ENCODE measurements around the gene C19orf38. TPM values are rescaled to one million over a fixed set of nuclear protein-coding genes. Genes with fewer than 3 reads are reported as not detected.

Gene C19orf38
- total and polyA plus RNA-seq, 4 donors, result 0.97 to 3.9 (median 1.5) TPM

DNA sequence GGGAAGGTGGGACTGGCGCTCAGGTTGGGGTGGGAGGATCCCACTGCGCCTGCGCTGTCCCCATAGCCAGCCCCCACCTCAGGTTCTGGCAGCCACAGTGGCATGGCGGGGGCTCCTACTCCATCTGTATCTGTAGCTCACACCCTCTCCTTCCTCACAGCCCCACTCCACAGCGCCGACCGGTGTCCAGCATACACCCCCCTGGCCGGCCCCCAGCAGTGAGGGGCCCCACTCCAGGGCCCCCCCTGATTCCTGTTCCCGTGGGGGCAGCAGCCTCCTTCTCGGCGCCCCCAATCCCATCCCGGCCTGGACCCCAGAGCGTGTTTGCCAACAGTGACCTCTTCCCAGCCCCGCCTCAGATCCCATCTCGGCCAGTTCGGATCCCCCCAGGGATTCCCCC, 18.2 kb upstream of the C19orf38 start:
- no peak for DNase-seq (ENCODE audit: low spot score)
- Histone ChIP-seq H3K9me3 (ENCODE audit: control insufficient read depth in 4 of 4, low read length in 3 of 4) (no peaks in the 10 kb centered on the region), H3K9ac (ENCODE audit: low read depth in 1 of 2, low read length in 2 of 2) (no peak overlapping the region), H3K36me3 (ENCODE audit: control insufficient read depth in 4 of 4, insufficient read depth in 3 of 4, low read depth in 1 of 4, low read length in 3 of 4) (peaks cover 10 to 52% (median 26%) of the 10 kb centered on the region in 4 donors), H3K4me3 (ENCODE audit: low read depth in 1 of 3, low read length in 3 of 3) (no peak overlapping the region), H3K27ac (ENCODE audit: low read depth in 1 of 2, low read length in 2 of 2) (no peak overlapping the region), H3K4me1 (ENCODE audit: control insufficient read depth in 4 of 4, insufficient read depth in 4 of 4, low read length in 3 of 4) (peaks cover 0 to 4% (median 4%) of the 10 kb centered on the region in 4 donors), H3K27me3 (ENCODE audit: control insufficient read depth in 4 of 4, insufficient read depth in 4 of 4, low read length in 3 of 4) (no peaks in the 10 kb centered on the region)
- WGBS, result 94% methylated on average over 16 of the region's 16 CpGs
- TF ChIP-seq, protein P1, sequence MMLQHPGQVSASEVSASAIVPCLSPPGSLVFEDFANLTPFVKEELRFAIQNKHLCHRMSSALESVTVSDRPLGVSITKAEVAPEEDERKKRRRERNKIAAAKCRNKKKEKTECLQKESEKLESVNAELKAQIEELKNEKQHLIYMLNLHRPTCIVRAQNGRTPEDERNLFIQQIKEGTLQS (IDR thresholded peaks at IDR 0.05), result no peak
- TF ChIP-seq REST (IDR thresholded peaks at IDR 0.05) (no peak), EGR1 (IDR thresholded peaks at IDR 0.05; ENCODE audit: low read depth in 2 of 2) (no peak), JUND (IDR thresholded peaks at IDR 0.05) (no peak), HNF4G (IDR thresholded peaks at IDR 0.05) (no peak), SP1 (IDR thresholded peaks at IDR 0.05) (no peak), TAF1 (conservative IDR thresholded peaks at IDR 0.05) (no peak), YY1 (IDR thresholded peaks at IDR 0.05) (no peak), FOXA1 (IDR thresholded peaks at IDR 0.05) (no peak), NR2F2 (IDR thresholded peaks at IDR 0.05) (no peak)
- TF ChIP-seq, protein P2, sequence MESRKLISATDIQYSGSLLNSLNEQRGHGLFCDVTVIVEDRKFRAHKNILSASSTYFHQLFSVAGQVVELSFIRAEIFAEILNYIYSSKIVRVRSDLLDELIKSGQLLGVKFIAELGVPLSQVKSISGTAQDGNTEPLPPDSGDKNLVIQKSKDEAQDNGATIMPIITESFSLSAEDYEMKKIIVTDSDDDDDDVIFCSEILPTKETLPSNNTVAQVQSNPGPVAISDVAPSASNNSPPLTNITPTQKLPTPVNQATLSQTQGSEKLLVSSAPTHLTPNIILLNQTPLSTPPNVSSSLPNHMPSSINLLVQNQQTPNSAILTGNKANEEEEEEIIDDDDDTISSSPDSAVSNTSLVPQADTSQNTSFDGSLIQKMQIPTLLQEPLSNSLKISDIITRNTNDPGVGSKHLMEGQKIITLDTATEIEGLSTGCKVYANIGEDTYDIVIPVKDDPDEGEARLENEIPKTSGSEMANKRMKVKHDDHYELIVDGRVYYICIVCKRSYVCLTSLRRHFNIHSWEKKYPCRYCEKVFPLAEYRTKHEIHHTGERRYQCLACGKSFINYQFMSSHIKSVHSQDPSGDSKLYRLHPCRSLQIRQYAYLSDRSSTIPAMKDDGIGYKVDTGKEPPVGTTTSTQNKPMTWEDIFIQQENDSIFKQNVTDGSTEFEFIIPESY (IDR thresholded peaks at IDR 0.05), result no peak
- TF ChIP-seq, protein P3, sequence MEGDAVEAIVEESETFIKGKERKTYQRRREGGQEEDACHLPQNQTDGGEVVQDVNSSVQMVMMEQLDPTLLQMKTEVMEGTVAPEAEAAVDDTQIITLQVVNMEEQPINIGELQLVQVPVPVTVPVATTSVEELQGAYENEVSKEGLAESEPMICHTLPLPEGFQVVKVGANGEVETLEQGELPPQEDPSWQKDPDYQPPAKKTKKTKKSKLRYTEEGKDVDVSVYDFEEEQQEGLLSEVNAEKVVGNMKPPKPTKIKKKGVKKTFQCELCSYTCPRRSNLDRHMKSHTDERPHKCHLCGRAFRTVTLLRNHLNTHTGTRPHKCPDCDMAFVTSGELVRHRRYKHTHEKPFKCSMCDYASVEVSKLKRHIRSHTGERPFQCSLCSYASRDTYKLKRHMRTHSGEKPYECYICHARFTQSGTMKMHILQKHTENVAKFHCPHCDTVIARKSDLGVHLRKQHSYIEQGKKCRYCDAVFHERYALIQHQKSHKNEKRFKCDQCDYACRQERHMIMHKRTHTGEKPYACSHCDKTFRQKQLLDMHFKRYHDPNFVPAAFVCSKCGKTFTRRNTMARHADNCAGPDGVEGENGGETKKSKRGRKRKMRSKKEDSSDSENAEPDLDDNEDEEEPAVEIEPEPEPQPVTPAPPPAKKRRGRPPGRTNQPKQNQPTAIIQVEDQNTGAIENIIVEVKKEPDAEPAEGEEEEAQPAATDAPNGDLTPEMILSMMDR (IDR thresholded peaks at IDR 0.05; ENCODE audit: low read depth, low read length, missing input control), result no peak

GRCh38 chr19:10830370-10830769, 17.8 kb upstream of the C19orf38 start:
- 92% methylated on average over 7 of the region's 7 CpGs for WGBS
- Histone ChIP-seq H3K4me3 (ENCODE audit: low read depth in 1 of 3, low read length in 3 of 3) (no peak overlapping the region), H3K36me3 (ENCODE audit: control insufficient read depth in 4 of 4, insufficient read depth in 3 of 4, low read depth in 1 of 4, low read length in 3 of 4) (peaks cover 10 to 50% (median 24%) of the 10 kb centered on the region in 4 donors), H3K4me1 (ENCODE audit: control insufficient read depth in 4 of 4, insufficient read depth in 4 of 4, low read length in 3 of 4) (peaks cover 0 to 8% (median 7%) of the 10 kb centered on the region in 4 donors), H3K27ac (ENCODE audit: low read depth in 1 of 2, low read length in 2 of 2) (no peak overlapping the region), H3K27me3 (ENCODE audit: control insufficient read depth in 4 of 4, insufficient read depth in 4 of 4, low read length in 3 of 4) (no peaks in the 10 kb centered on the region), H3K9ac (ENCODE audit: low read depth in 1 of 2, low read length in 2 of 2) (no peak overlapping the region), H3K9me3 (ENCODE audit: control insufficient read depth in 4 of 4, low read length in 3 of 4) (no peaks in the 10 kb centered on the region)
- TF ChIP-seq FOXA2 (IDR thresholded peaks at IDR 0.05), result no peak
- TF ChIP-seq GABPA (IDR thresholded peaks at IDR 0.05 in 1 of 2, conservative IDR thresholded peaks at IDR 0.05 in 1 of 2), result no peak
- TF ChIP-seq RAD21 (IDR thresholded peaks at IDR 0.05), result no peak
- TF ChIP-seq YY1 (IDR thresholded peaks at IDR 0.05), result no peak
- no peak for TF ChIP-seq JUND (IDR thresholded peaks at IDR 0.05)
- no peak for DNase-seq (ENCODE audit: low spot score)
